Measurements from ENCODE around the gene SREBF2. TPM values are rescaled to one million over a fixed set of nuclear protein-coding genes. Genes with fewer than 3 reads are reported as not detected.

Gene SREBF2
- total RNA-seq, 1 experiment from 2014 or later: 129 TPM

GRCh38 chr22:41827671-41828070, 5.2 kb upstream of the SREBF2 start:
- no peak overlapping the region for H2AFZ ChIP-seq (ENCODE audit: low read depth, low read length, poor library complexity, severe bottlenecking)
- H3K27ac ChIP-seq (ENCODE audit: low read depth, low read length): no peak overlapping the region
- no TSS peak for BruUV-seq (replicated peaks)
- no peak overlapping the region for H3K9ac ChIP-seq (ENCODE audit: low read length)
- ChIA-PET CTCF (interaction anchor here (1.0 kb wide), 1 partner anchor 29 kb away, joined by 3 read pairs; no protein-coding TSS in a partner anchor), RAD21 (ENCODE audit: low non-redundant PET in 1 of 2, low total read pairs in 2 of 2, uncharacterized antibody in 2 of 2, unreplicated experiment in 2 of 2) (no interaction called here), POLR2A (no interaction called here)
- no peak overlapping the region for H3K4me3 ChIP-seq (replicated peaks in 1 of 2; ENCODE audit: low read depth in 1 of 2, low read length in 2 of 2)
- no peak for TF ChIP-seq MAX (IDR thresholded peaks at IDR 0.05)
- TF ChIP-seq YY1 (IDR thresholded peaks at IDR 0.05; ENCODE audit: extremely low read depth, insufficient replicate concordance, low read depth, low read length): no peak
- TF ChIP-seq EZH2phosphoT487 (IDR thresholded peaks at IDR 0.05; ENCODE audit: borderline replicate concordance): no peak
- H3K79me2 ChIP-seq (ENCODE audit: insufficient read depth, low read length): peaks cover 4% of the 10 kb centered on the region; the same call in 1 of the 2 replicates
- H3K36me3 ChIP-seq (ENCODE audit: control insufficient read depth in 1 of 2, insufficient read depth in 2 of 2, low read length in 2 of 2): peaks cover 0 to 5% of the 10 kb centered on the region in 2 experiments; a peak in 2 of 4 replicates
- peaks cover 11 to 16% of the 10 kb centered on the region in 2 experiments for H3K4me1 ChIP-seq (ENCODE audit: control insufficient read depth in 1 of 2, insufficient read depth in 2 of 2, low read length in 2 of 2)
- H3K27me3 ChIP-seq (ENCODE audit: insufficient read depth, low read length): no peaks in the 10 kb centered on the region
- no peaks in the 10 kb centered on the region for H3K9me3 ChIP-seq (ENCODE audit: control insufficient read depth in 1 of 2, insufficient read depth in 1 of 2, low read depth in 1 of 2, low read length in 2 of 2)
- H4K20me1 ChIP-seq (ENCODE audit: insufficient read depth): no peaks in the 10 kb centered on the region
- H3K4me2 ChIP-seq (ENCODE audit: low read length): no peak overlapping the region
- ATAC-seq (no peak), DNase-seq (ENCODE audit: low read depth, low spot score) (no peak)
- no peaks in the 10 kb centered on the region for H3K9me2 ChIP-seq (ENCODE audit: insufficient read depth)
- intact Hi-C loops (cut with micrococcal nuclease): no loop called here

- DNase-seq (ENCODE audit: low read depth, low spot score) (no peak), ATAC-seq (no peak)
- Histone ChIP-seq H3K36me3 (ENCODE audit: control insufficient read depth in 1 of 2, insufficient read depth in 2 of 2, low read length in 2 of 2) (peaks cover 0 to 4% of the 10 kb centered on the region in 2 experiments; a peak in 2 of 4 replicates), H3K4me1 (ENCODE audit: control insufficient read depth in 1 of 2, insufficient read depth in 2 of 2, low read length in 2 of 2) (peaks cover 10 to 13% of the 10 kb centered on the region in 2 experiments), H3K27ac (ENCODE audit: low read depth, low read length) (no peak overlapping the region), H2AFZ (ENCODE audit: low read depth, low read length, poor library complexity, severe bottlenecking) (no peak overlapping the region), H3K9me3 (ENCODE audit: control insufficient read depth in 1 of 2, insufficient read depth in 1 of 2, low read depth in 1 of 2, low read length in 2 of 2) (no peaks in the 10 kb centered on the region), H3K9ac (ENCODE audit: low read length) (no peak overlapping the region), H4K20me1 (ENCODE audit: insufficient read depth) (no peaks in the 10 kb centered on the region), H3K4me3 (replicated peaks in 1 of 2; ENCODE audit: low read depth in 1 of 2, low read length in 2 of 2) (no peak overlapping the region), H3K4me2 (ENCODE audit: low read length) (no peak overlapping the region), H3K27me3 (ENCODE audit: insufficient read depth, low read length) (no peaks in the 10 kb centered on the region), H3K9me2 (ENCODE audit: insufficient read depth) (no peaks in the 10 kb centered on the region), H3K79me2 (ENCODE audit: insufficient read depth, low read length) (peaks cover 4% of the 10 kb centered on the region; the same call in 1 of the 2 replicates)
- ChIA-PET POLR2A (no interaction called here), CTCF (no interaction called here), RAD21 (ENCODE audit: low non-redundant PET in 1 of 2, low total read pairs in 2 of 2, uncharacterized antibody in 2 of 2, unreplicated experiment in 2 of 2) (no interaction called here)
- BruUV-seq (replicated peaks): no TSS peak
- no peak for TF ChIP-seq EZH2 (IDR thresholded peaks at IDR 0.05)
- no peak for TF ChIP-seq MAX (IDR thresholded peaks at IDR 0.05)
- TF ChIP-seq TCF7L2 (IDR thresholded peaks at IDR 0.05; ENCODE audit: borderline replicate concordance, extremely low read depth, insufficient read depth, insufficient read length): no peak
- no peak for TF ChIP-seq ZBTB33 (IDR thresholded peaks at IDR 0.05; ENCODE audit: extremely low read depth, insufficient replicate concordance, low read length)
- TF ChIP-seq SRF (IDR thresholded peaks at IDR 0.05; ENCODE audit: low read depth): no peak
- no peak for TF ChIP-seq YY1 (IDR thresholded peaks at IDR 0.05; ENCODE audit: extremely low read depth, insufficient replicate concordance, low read depth, low read length)
- no peak for TF ChIP-seq EGR1 (IDR thresholded peaks at IDR 0.05; ENCODE audit: low read depth)
- no peak for TF ChIP-seq SIN3A (IDR thresholded peaks at IDR 0.05; ENCODE audit: low read depth)
- no peak for TF ChIP-seq ZNF274 (IDR thresholded peaks at IDR 0.05; ENCODE audit: low read depth, low read length)
- TF ChIP-seq CTCF (IDR thresholded peaks at IDR 0.05 in 2 of 3, conservative IDR thresholded peaks at IDR 0.05 in 1 of 3; ENCODE audit: borderline replicate concordance in 1 of 3, insufficient read depth in 1 of 3, low read depth in 2 of 3, low read length in 2 of 3): no peak
- intact Hi-C loops (cut with micrococcal nuclease): no loop called here
These were observed 4.4 kb upstream of the SREBF2 start for GRCh38 chr22:41828516-41828915.
